Urinary bladder (tissue), 4 donors: ENCODE data around the gene THPO. TPM values are rescaled to one million over a fixed set of nuclear protein-coding genes. Genes with fewer than 3 reads are reported as not detected.

Experiments
- DNase-seq: peaks from one replicate; pipeline ENCODE4 v3.0.0-alpha.2; 2015; ENCODE audit errors: extremely low spot score
- H3K27ac ChIP-seq: one replicate; pipeline ENCODE4 v1.5.1; 2013; ENCODE audit warnings: low read depth, mild to moderate bottlenecking, moderate library complexity
- H3K36me3 ChIP-seq: one replicate; pipeline ENCODE4 v1.6.1; 2013; ENCODE audit warnings: mild to moderate bottlenecking, moderate library complexity; ENCODE audit not compliant: insufficient read depth
- H3K4me1 ChIP-seq: one replicate; pipeline ENCODE4 v1.6.1; 2013; ENCODE audit warnings: mild to moderate bottlenecking, moderate library complexity; ENCODE audit not compliant: insufficient read depth
- H3K4me3 ChIP-seq: one replicate; pipeline ENCODE4 v1.5.1; 2013; ENCODE audit warnings: low read depth, low read length
- WGBS: extraction: QIAGEN DNeasy Blood & Tissue Kit; methylation state at CpG from one replicate; pipeline ENCODE4 v1.1.7; 2013; 5-methylcytosine and 5-hydroxymethylcytosine counted together
- polyA plus RNA-seq: library from polyadenylated mRNA; stranded (reverse); fragments of 200-250 nt; gene quantifications from one replicate; pipeline ENCODE4 v1.2.3, GENCODE V29; 2013
- total RNA-seq: library from RNA; depleted of rRNA; stranded (reverse); fragments of >200 nt; gene quantifications from one replicate; pipeline ENCODE4 v1.2.3, GENCODE V29; 2014
- donor health status: healthy with polysubstance abuse.
- donor health status: healthy.

THPO gene
- total RNA-seq = 0.32 TPM
- 0.60 TPM for polyA plus RNA-seq

GRCh38 chr3:184377882-184378445 lies at the start of gene THPO:
Gene THPO, minus strand, starts transcription at chr3:184378207. Its CDS starts 1,948 bp downstream, at chr3:184376259.
- Histone ChIP-seq H3K4me3 (no peak within 1 kb of the TSS), H3K4me1 (no peaks in the 10 kb centered on the region), H3K36me3 (no peaks in the 10 kb centered on the region), H3K27ac (no peak within 1 kb of the TSS)
- DNase-seq = no peak
- 71% methylated on average over 7 of the region's 7 CpGs for WGBS

- DNase-seq = no peak
- Histone ChIP-seq H3K27ac (no peak overlapping the region), H3K36me3 (no peaks in the 10 kb centered on the region), H3K4me3 (no peak overlapping the region), H3K4me1 (no peaks in the 10 kb centered on the region)
- 88% methylated on average over 12 of the region's 12 CpGs for WGBS
Measured at GRCh38 chr3:184426691-184427141, 48.7 kb upstream of the THPO start.

GRCh38 chr3:184423561-184423960 lies 45.6 kb upstream of the THPO start:
- H3K27ac ChIP-seq = no peak overlapping the region
- 66% methylated on average over 3 of the region's 3 CpGs for WGBS
- H3K4me1 ChIP-seq = no peaks in the 10 kb centered on the region
- H3K4me3 ChIP-seq = no peak overlapping the region
- DNase-seq = no peak
- no peaks in the 10 kb centered on the region for H3K36me3 ChIP-seq

GRCh38 chr3:184419171-184419570 lies 41.2 kb upstream of the THPO start:
- no peak overlapping the region for H3K27ac ChIP-seq
- H3K4me3 ChIP-seq = no peak overlapping the region
- no peaks in the 10 kb centered on the region for H3K36me3 ChIP-seq
- no peaks in the 10 kb centered on the region for H3K4me1 ChIP-seq
- DNase-seq = no peak
- 63% methylated on average over 5 of the region's 5 CpGs for WGBS

- WGBS = 39% methylated on average over 14 of the region's 14 CpGs
- H3K36me3 ChIP-seq = no peaks in the 10 kb centered on the region
- no peak for DNase-seq
- no peaks in the 10 kb centered on the region for H3K4me1 ChIP-seq
- H3K27ac ChIP-seq = no peak overlapping the region
- no peak overlapping the region for H3K4me3 ChIP-seq
Measured at GRCh38 chr3:184417619-184418327, 39.8 kb upstream of the THPO start.

GRCh38 chr3:184415203-184415490 lies 37.1 kb upstream of the THPO start:
- 62% methylated on average over 4 of the region's 4 CpGs for WGBS
- no peak for DNase-seq
- Histone ChIP-seq H3K4me1 (no peaks in the 10 kb centered on the region), H3K4me3 (no peak overlapping the region), H3K27ac (no peak overlapping the region), H3K36me3 (no peaks in the 10 kb centered on the region)

- no peak for DNase-seq
- Histone ChIP-seq H3K4me3 (no peak overlapping the region), H3K36me3 (no peaks in the 10 kb centered on the region), H3K4me1 (no peaks in the 10 kb centered on the region), H3K27ac (no peak overlapping the region)
- 80% methylated on average over 16 of the region's 16 CpGs for WGBS
Measured at GRCh38 chr3:184414418-184415202, 36.6 kb upstream of the THPO start.

- WGBS = 78% methylated on average over 12 of the region's 12 CpGs
- H3K4me3 ChIP-seq = no peak overlapping the region
- H3K36me3 ChIP-seq = no peaks in the 10 kb centered on the region
- no peak for DNase-seq
- no peak overlapping the region for H3K27ac ChIP-seq
- H3K4me1 ChIP-seq = no peaks in the 10 kb centered on the region
Measured at GRCh38 chr3:184409946-184410500, 32.0 kb upstream of the THPO start.

- WGBS = 81% methylated on average over 8 of the region's 8 CpGs
- no peak for DNase-seq
Measured at GRCh38 chr3:184409331-184409926, 31.4 kb upstream of the THPO start.

GRCh38 chr3:184405075-184406030 lies 27.3 kb upstream of the THPO start:
- 74% methylated on average over 20 of the region's 20 CpGs for WGBS
- no peak for DNase-seq

More at GRCh38 chr3:184409331-184409926, 31.4 kb upstream of the THPO start:
- Histone ChIP-seq H3K27ac (no peak overlapping the region), H3K36me3 (no peaks in the 10 kb centered on the region), H3K4me3 (no peak overlapping the region), H3K4me1 (no peaks in the 10 kb centered on the region)

GRCh38 chr3:184399410-184399809 lies 21.4 kb upstream of the THPO start:
- Histone ChIP-seq H3K27ac (no peak overlapping the region), H3K4me1 (no peaks in the 10 kb centered on the region), H3K36me3 (no peaks in the 10 kb centered on the region), H3K4me3 (no peak overlapping the region)
- DNase-seq = peak; percentile 52
- WGBS = 9% methylated on average over 9 of the region's 9 CpGs

More at GRCh38 chr3:184405075-184406030, 27.3 kb upstream of the THPO start:
- Histone ChIP-seq H3K4me1 (no peaks in the 10 kb centered on the region), H3K4me3 (no peak overlapping the region), H3K36me3 (no peaks in the 10 kb centered on the region), H3K27ac (no peak overlapping the region)

- no peak for DNase-seq
- 77% methylated on average over 5 of the region's 5 CpGs for WGBS
- H3K4me1 ChIP-seq = no peaks in the 10 kb centered on the region
- no peak overlapping the region for H3K4me3 ChIP-seq
- H3K27ac ChIP-seq = no peak overlapping the region
- H3K36me3 ChIP-seq = no peaks in the 10 kb centered on the region
Measured at GRCh38 chr3:184395320-184395660, 17.3 kb upstream of the THPO start.

- no peak for DNase-seq
- H3K4me3 ChIP-seq = no peak overlapping the region
- 78% methylated on average over 3 of the region's 3 CpGs for WGBS
- H3K27ac ChIP-seq = no peak overlapping the region
- H3K36me3 ChIP-seq = no peaks in the 10 kb centered on the region
- H3K4me1 ChIP-seq = no peaks in the 10 kb centered on the region
Measured at GRCh38 chr3:184391266-184391665, 13.3 kb upstream of the THPO start.
